ENCODE measurements around the gene TRPV3.

The TRPV3 gene

GRCh38 chr17:3556916-3557767, 470 bp downstream of the TRPV3 start:
- Histone ChIP-seq H3K4me1 (ENCODE audit: control insufficient read depth, low read length) (peaks cover 32% of the 10 kb centered on the region), H3K27ac (ENCODE audit: low read depth, low read length) (no peak overlapping the region), H3K9me2 (replicated peaks; ENCODE audit: control insufficient read depth, low read length) (no peaks in the 10 kb centered on the region), H3F3A (ENCODE audit: control insufficient read depth, insufficient read depth) (0 out of 2 replicates have a peak, but pooled peaks cover 2% of the 10 kb centered on the region), H3K36me3 (ENCODE audit: control insufficient read depth, low read length) (no peaks in the 10 kb centered on the region), H3K4me2 (ENCODE audit: low read length) (no peak overlapping the region), H3K4me3 (ENCODE audit: low read length) (no peak overlapping the region), H3K27me3 (ENCODE audit: control insufficient read depth, low read length) (peaks cover 16% of the 10 kb centered on the region; the same call in 1 of the 2 replicates), H4K20me1 (ENCODE audit: control insufficient read depth, insufficient read depth, low read depth, low read length) (no peaks in the 10 kb centered on the region), H3K9me3 (ENCODE audit: control insufficient read depth, insufficient read depth, low read length) (no peaks in the 10 kb centered on the region), H3K79me2 (ENCODE audit: control insufficient read depth, low read length) (no peaks in the 10 kb centered on the region)
- TF ChIP-seq CTCF (IDR thresholded peaks at IDR 0.05; ENCODE audit: low read depth, low read length, poor library complexity, severe bottlenecking) (no peak), EZH2phosphoT487 (IDR thresholded peaks at IDR 0.05; ENCODE audit: borderline replicate concordance, low read length) (no peak)

- TF ChIP-seq CTCF (IDR thresholded peaks at IDR 0.05; ENCODE audit: low read depth, low read length, poor library complexity, severe bottlenecking) (no peak), EZH2phosphoT487 (IDR thresholded peaks at IDR 0.05; ENCODE audit: borderline replicate concordance, low read length) (no peak)
- peaks cover 32% of the 10 kb centered on the region for H3K4me1 ChIP-seq (ENCODE audit: control insufficient read depth, low read length)
- no peaks in the 10 kb centered on the region for H3K79me2 ChIP-seq (ENCODE audit: control insufficient read depth, low read length)
These were observed 1.2 kb downstream of the TRPV3 start for GRCh38 chr17:3556239-3556915.

GRCh38 chr17:3555189-3555796, 2.3 kb downstream of the TRPV3 start:
- peaks cover 32% of the 10 kb centered on the region for H3K4me1 ChIP-seq (ENCODE audit: control insufficient read depth, low read length)
- no peaks in the 10 kb centered on the region for H3K79me2 ChIP-seq (ENCODE audit: control insufficient read depth, low read length)
- H3K27ac ChIP-seq (ENCODE audit: low read depth, low read length), result no peak overlapping the region
- no peaks in the 10 kb centered on the region for H3K36me3 ChIP-seq (ENCODE audit: control insufficient read depth, low read length)
- no peak for TF ChIP-seq EZH2phosphoT487 (IDR thresholded peaks at IDR 0.05; ENCODE audit: borderline replicate concordance, low read length)
- no peak for TF ChIP-seq CTCF (IDR thresholded peaks at IDR 0.05; ENCODE audit: low read depth, low read length, poor library complexity, severe bottlenecking)
- no peak overlapping the region for H3K4me2 ChIP-seq (ENCODE audit: low read length)
- no peaks in the 10 kb centered on the region for H3K9me3 ChIP-seq (ENCODE audit: control insufficient read depth, insufficient read depth, low read length)
- H3K9me2 ChIP-seq (replicated peaks; ENCODE audit: control insufficient read depth, low read length), result no peaks in the 10 kb centered on the region
- no peaks in the 10 kb centered on the region for H4K20me1 ChIP-seq (ENCODE audit: control insufficient read depth, insufficient read depth, low read depth, low read length)
- peaks cover 16% of the 10 kb centered on the region; the same call in 1 of the 2 replicates for H3K27me3 ChIP-seq (ENCODE audit: control insufficient read depth, low read length)
- 0 out of 2 replicates have a peak, but pooled peaks cover 2% of the 10 kb centered on the region for H3F3A ChIP-seq (ENCODE audit: control insufficient read depth, insufficient read depth)
- H3K4me3 ChIP-seq (ENCODE audit: low read length), result no peak overlapping the region

More at GRCh38 chr17:3556239-3556915, 1.2 kb downstream of the TRPV3 start:
- no peaks in the 10 kb centered on the region for H4K20me1 ChIP-seq (ENCODE audit: control insufficient read depth, insufficient read depth, low read depth, low read length)
- H3K9me2 ChIP-seq (replicated peaks; ENCODE audit: control insufficient read depth, low read length), result no peaks in the 10 kb centered on the region
- H3K27ac ChIP-seq (ENCODE audit: low read depth, low read length), result no peak overlapping the region
- no peaks in the 10 kb centered on the region for H3K9me3 ChIP-seq (ENCODE audit: control insufficient read depth, insufficient read depth, low read length)
- 0 out of 2 replicates have a peak, but pooled peaks cover 2% of the 10 kb centered on the region for H3F3A ChIP-seq (ENCODE audit: control insufficient read depth, insufficient read depth)
- H3K36me3 ChIP-seq (ENCODE audit: control insufficient read depth, low read length), result no peaks in the 10 kb centered on the region
- peaks cover 16% of the 10 kb centered on the region; the same call in 1 of the 2 replicates for H3K27me3 ChIP-seq (ENCODE audit: control insufficient read depth, low read length)
- no peak overlapping the region for H3K4me3 ChIP-seq (ENCODE audit: low read length)
- H3K4me2 ChIP-seq (ENCODE audit: low read length), result no peak overlapping the region
